Measurements from ENCODE around the gene EXOC3. TPM values are rescaled to one million over a fixed set of nuclear protein-coding genes. Genes with fewer than 3 reads are reported as not detected.
"Not testable (repeated sequence)": the region's sequence is repeated elsewhere in the genome, so short reads cannot be mapped to it uniquely, and the experiment has no call there.

The EXOC3 gene
- total and polyA plus RNA-seq, 4 donors = 31.3 to 88.9 (median 59.9) TPM

GRCh38 chr5:501105-501830 is 58.3 kb downstream of the EXOC3 start:
- no peaks in the 10 kb centered on the region for H3K27me3 ChIP-seq (ENCODE audit: control insufficient read depth in 1 of 2, insufficient read depth in 2 of 2, low read length in 1 of 2)
- no peak overlapping the region for H3K4me3 ChIP-seq (ENCODE audit: low read length in 2 of 2)
- DNase-seq = no peak
- intact Hi-C loops (cut with DNase I) = no loop called here
- ATAC-seq (ENCODE audit: low FRiP score) = no peak
- H3K4me1 ChIP-seq (ENCODE audit: control insufficient read depth in 1 of 2, insufficient read depth in 2 of 2, low read length in 2 of 2) = no peaks in the 10 kb centered on the region
- no peaks in the 10 kb centered on the region for H3K36me3 ChIP-seq (ENCODE audit: control insufficient read depth in 1 of 2, insufficient read depth in 2 of 2, low read length in 1 of 2)
- H3K27ac ChIP-seq (ENCODE audit: low read depth in 1 of 2, low read length in 2 of 2) = no peak overlapping the region
- WGBS, 2 donors = 62% methylated on average over 36 to 41 of the region's 41 CpGs
- H3K9me3 ChIP-seq (ENCODE audit: control insufficient read depth, low read length) = no peaks in the 10 kb centered on the region

- no peak for ATAC-seq (ENCODE audit: low FRiP score)
- Histone ChIP-seq H3K36me3 (ENCODE audit: control insufficient read depth in 1 of 2, insufficient read depth in 2 of 2, low read length in 1 of 2) (no peaks in the 10 kb centered on the region), H3K27me3 (ENCODE audit: control insufficient read depth in 1 of 2, insufficient read depth in 2 of 2, low read length in 1 of 2) (no peaks in the 10 kb centered on the region), H3K4me3 (ENCODE audit: low read length in 2 of 2) (no peak overlapping the region), H3K9me3 (ENCODE audit: control insufficient read depth, low read length) (no peaks in the 10 kb centered on the region), H3K4me1 (ENCODE audit: control insufficient read depth in 1 of 2, insufficient read depth in 2 of 2, low read length in 2 of 2) (no peaks in the 10 kb centered on the region), H3K27ac (ENCODE audit: low read depth in 1 of 2, low read length in 2 of 2) (no peak overlapping the region)
- 3 to 10% methylated on average over 19 to 23 of the region's 23 CpGs for WGBS, 2 donors
- no peak for DNase-seq
- intact Hi-C loops (cut with DNase I) = no loop called here
Measured at GRCh38 chr5:501831-502184, 58.8 kb downstream of the EXOC3 start.

- no peaks in the 10 kb centered on the region for H3K4me1 ChIP-seq (ENCODE audit: control insufficient read depth in 1 of 2, insufficient read depth in 2 of 2, low read length in 2 of 2)
- WGBS, 2 donors = 58 to 69% methylated on average over 36 of the region's 36 CpGs
- ATAC-seq (ENCODE audit: low FRiP score) (no peak), DNase-seq (no peak)
- H3K4me3 ChIP-seq (ENCODE audit: low read length in 2 of 2) = no peak overlapping the region
- no peak overlapping the region for H3K27ac ChIP-seq (ENCODE audit: low read depth in 1 of 2, low read length in 2 of 2)
- no peaks in the 10 kb centered on the region for H3K9me3 ChIP-seq (ENCODE audit: control insufficient read depth, low read length)
- intact Hi-C loops (cut with DNase I) = no loop called here
- no peaks in the 10 kb centered on the region for H3K36me3 ChIP-seq (ENCODE audit: control insufficient read depth in 1 of 2, insufficient read depth in 2 of 2, low read length in 1 of 2)
- no peaks in the 10 kb centered on the region for H3K27me3 ChIP-seq (ENCODE audit: control insufficient read depth in 1 of 2, insufficient read depth in 2 of 2, low read length in 1 of 2)
Measured at GRCh38 chr5:502325-503079, 59.5 kb downstream of the EXOC3 start.

GRCh38 chr5:504326-505154 is 61.6 kb downstream of the EXOC3 start:
- DNase-seq (no peak), ATAC-seq (ENCODE audit: low FRiP score) (no peak)
- intact Hi-C loops (cut with DNase I) = no loop called here
- no peaks in the 10 kb centered on the region for H3K36me3 ChIP-seq (ENCODE audit: control insufficient read depth in 1 of 2, insufficient read depth in 2 of 2, low read length in 1 of 2)
- no peaks in the 10 kb centered on the region for H3K4me1 ChIP-seq (ENCODE audit: control insufficient read depth in 1 of 2, insufficient read depth in 2 of 2, low read length in 2 of 2)
- no peaks in the 10 kb centered on the region for H3K27me3 ChIP-seq (ENCODE audit: control insufficient read depth in 1 of 2, insufficient read depth in 2 of 2, low read length in 1 of 2)
- WGBS, 2 donors = 61 to 68% methylated on average over 31 to 33 of the region's 33 CpGs
- no peak overlapping the region for H3K27ac ChIP-seq (ENCODE audit: low read depth in 1 of 2, low read length in 2 of 2)
- no peaks in the 10 kb centered on the region for H3K9me3 ChIP-seq (ENCODE audit: control insufficient read depth, low read length)
- H3K4me3 ChIP-seq (ENCODE audit: low read length in 2 of 2) = no peak overlapping the region

GRCh38 chr5:505951-506525 is 63.1 kb downstream of the EXOC3 start:
- no peak overlapping the region for H3K27ac ChIP-seq (ENCODE audit: low read depth in 1 of 2, low read length in 2 of 2)
- no peak overlapping the region for H3K4me3 ChIP-seq (ENCODE audit: low read length in 2 of 2)
- no peaks in the 10 kb centered on the region for H3K36me3 ChIP-seq (ENCODE audit: control insufficient read depth in 1 of 2, insufficient read depth in 2 of 2, low read length in 1 of 2)
- ATAC-seq (ENCODE audit: low FRiP score) = no peak
- intact Hi-C loops (cut with DNase I) = no loop called here
- WGBS, 2 donors = 73 to 75% methylated on average over 30 of the region's 30 CpGs
- H3K27me3 ChIP-seq (ENCODE audit: control insufficient read depth in 1 of 2, insufficient read depth in 2 of 2, low read length in 1 of 2) = no peaks in the 10 kb centered on the region
- no peaks in the 10 kb centered on the region for H3K9me3 ChIP-seq (ENCODE audit: control insufficient read depth, low read length)
- DNase-seq = no peak
- H3K4me1 ChIP-seq (ENCODE audit: control insufficient read depth in 1 of 2, insufficient read depth in 2 of 2, low read length in 2 of 2) = no peaks in the 10 kb centered on the region

- H3K9me3 ChIP-seq (ENCODE audit: control insufficient read depth, low read length); H3K27ac ChIP-seq (ENCODE audit: low read depth in 1 of 2, low read length in 2 of 2); H3K27me3 ChIP-seq (ENCODE audit: control insufficient read depth in 1 of 2, insufficient read depth in 2 of 2, low read length in 1 of 2); DNase-seq; H3K4me1 ChIP-seq (ENCODE audit: control insufficient read depth in 1 of 2, insufficient read depth in 2 of 2, low read length in 2 of 2); ATAC-seq (ENCODE audit: low FRiP score); H3K4me3 ChIP-seq (ENCODE audit: low read length in 2 of 2); H3K36me3 ChIP-seq (ENCODE audit: control insufficient read depth in 1 of 2, insufficient read depth in 2 of 2, low read length in 1 of 2); intact Hi-C loops (cut with DNase I): not testable (repeated sequence)
- WGBS, 2 donors = 96 to 97% methylated on average over 42 of the region's 42 CpGs
Measured at GRCh38 chr5:507986-508575, 65.1 kb downstream of the EXOC3 start.

- no peak overlapping the region for H3K27ac ChIP-seq (ENCODE audit: low read depth in 1 of 2, low read length in 2 of 2)
- no peaks in the 10 kb centered on the region for H3K9me3 ChIP-seq (ENCODE audit: control insufficient read depth, low read length)
- DNase-seq (no peak), ATAC-seq (ENCODE audit: low FRiP score) (no peak)
- intact Hi-C loops (cut with DNase I) = no loop called here
- H3K4me3 ChIP-seq (ENCODE audit: low read length in 2 of 2) = no peak overlapping the region
- no peaks in the 10 kb centered on the region for H3K36me3 ChIP-seq (ENCODE audit: control insufficient read depth in 1 of 2, insufficient read depth in 2 of 2, low read length in 1 of 2)
- H3K27me3 ChIP-seq (ENCODE audit: control insufficient read depth in 1 of 2, insufficient read depth in 2 of 2, low read length in 1 of 2) = no peaks in the 10 kb centered on the region
- 63 to 70% methylated on average over 22 of the region's 22 CpGs for WGBS, 2 donors
- H3K4me1 ChIP-seq (ENCODE audit: control insufficient read depth in 1 of 2, insufficient read depth in 2 of 2, low read length in 2 of 2) = no peaks in the 10 kb centered on the region
Measured at GRCh38 chr5:509611-510185, 66.7 kb downstream of the EXOC3 start.

- intact Hi-C loops (cut with DNase I) = no loop called here
- H3K27ac ChIP-seq (ENCODE audit: low read depth in 1 of 2, low read length in 2 of 2) = no peak overlapping the region
- no peak overlapping the region for H3K4me3 ChIP-seq (ENCODE audit: low read length in 2 of 2)
- DNase-seq (no peak), ATAC-seq (ENCODE audit: low FRiP score) (no peak)
- H3K4me1 ChIP-seq (ENCODE audit: control insufficient read depth in 1 of 2, insufficient read depth in 2 of 2, low read length in 2 of 2) = no peaks in the 10 kb centered on the region
- H3K9me3 ChIP-seq (ENCODE audit: control insufficient read depth, low read length) = no peaks in the 10 kb centered on the region
- no peaks in the 10 kb centered on the region for H3K27me3 ChIP-seq (ENCODE audit: control insufficient read depth in 1 of 2, insufficient read depth in 2 of 2, low read length in 1 of 2)
- H3K36me3 ChIP-seq (ENCODE audit: control insufficient read depth in 1 of 2, insufficient read depth in 2 of 2, low read length in 1 of 2) = no peaks in the 10 kb centered on the region
- 67 to 77% methylated on average over 9 of the region's 9 CpGs for WGBS, 2 donors
Measured at GRCh38 chr5:510521-510920, 67.5 kb downstream of the EXOC3 start.
